IMR-90 (cell line): Measurements from ENCODE around the gene LTF. TPM values are rescaled to one million over a fixed set of nuclear protein-coding genes. Genes with fewer than 3 reads are reported as not detected.

Experiments
- ATAC-seq: fragments of 200-7000 bp; cut with Tn5 transposase; 2 replicates; pipeline ENCODE4 v1.9.1; 2020; ENCODE audit warnings: low read depth, mild to moderate bottlenecking, moderate library complexity
- BruUV-seq: library from RNA; stranded (reverse); fragments of 400-500 nt; replicated peaks from 2 replicates; lab custom pipeline; 2021; lab: Mats Ljungman, UMichigan
- CTCF ChIA-PET: fragments of 300-600 bp; formaldehyde crosslinking; extraction: SDS; loops from one replicate; lab custom pipeline; 2021; ENCODE audit warnings: antibody characterized with exemption; lab: Yijun Ruan, JAX
- POLR2A ChIA-PET: fragments of 300-600 bp; sonication (Branson Sonifier 250); formaldehyde crosslinking; loops from one replicate; lab custom pipeline; 2022; ENCODE audit warnings: antibody characterized with exemption; ENCODE audit not compliant: unreplicated experiment; lab: Charles Lee
- DNase-seq: peaks from one replicate; pipeline ENCODE4 v3.0.0; 2013
- H2AFZ ChIP-seq: replicated peaks from 2 replicates; pipeline ENCODE3; 2013; ENCODE audit warnings: low read length, mild to moderate bottlenecking; ENCODE audit not compliant: poor library complexity
- H2AK5ac ChIP-seq: 2 replicates; pipeline ENCODE4 v1.6.1; 2013; ENCODE audit warnings: low read depth, low read length, inconsistent platforms
- H2AK9ac ChIP-seq: replicated peaks from 2 replicates; pipeline ENCODE3; 2013; ENCODE audit warnings: mild to moderate bottlenecking, low read depth, low read length, moderate library complexity; ENCODE audit not compliant: poor library complexity
- H2BK120ac ChIP-seq: 2 replicates; pipeline ENCODE4 v1.6.1; 2013; ENCODE audit warnings: low read depth, low read length, inconsistent platforms
- H2BK15ac ChIP-seq: 3 replicates; pipeline ENCODE4 v1.6.1; 2013; ENCODE audit warnings: low read depth, low read length, inconsistent platforms
- H2BK20ac ChIP-seq: 2 replicates; pipeline ENCODE4 v1.6.1; 2013; ENCODE audit warnings: low read depth, mild to moderate bottlenecking, inconsistent platforms, low read length, moderate library complexity
- H2BK5ac ChIP-seq: 2 replicates; pipeline ENCODE4 v1.6.1; 2013; ENCODE audit warnings: mild to moderate bottlenecking, low read depth, low read length, inconsistent platforms; ENCODE audit not compliant: poor library complexity, severe bottlenecking
- H3K14ac ChIP-seq: replicated peaks from 2 replicates; pipeline ENCODE4 v1.6.1; 2013; ENCODE audit warnings: low read depth, low read length, inconsistent platforms
- H3K18ac ChIP-seq: 2 replicates; pipeline ENCODE4 v1.6.1; 2013; ENCODE audit warnings: low read depth, low read length, control low read depth
- H3K23ac ChIP-seq: 2 replicates; pipeline ENCODE4 v1.6.1; 2013; ENCODE audit warnings: low read depth, low read length, inconsistent platforms
- H3K27ac ChIP-seq: 2 replicates; pipeline ENCODE4 v1.5.1; 2013; ENCODE audit warnings: mild to moderate bottlenecking, control low read depth, low read length; ENCODE audit not compliant: insufficient read depth
- H3K27me3 ChIP-seq: 2 replicates; pipeline ENCODE4 v1.6.1; 2013; ENCODE audit warnings: low read length; ENCODE audit not compliant: control insufficient read depth, insufficient read depth
- H3K36me3 ChIP-seq: 2 replicates; pipeline ENCODE4 v1.6.1; 2013; ENCODE audit warnings: low read length, mixed read lengths; ENCODE audit not compliant: control insufficient read depth, insufficient read depth
- H3K4ac ChIP-seq: 2 replicates; pipeline ENCODE4 v1.6.1; 2013; ENCODE audit warnings: low read depth, low read length, inconsistent platforms
- H3K4me1 ChIP-seq: 2 replicates; pipeline ENCODE4 v1.6.1; 2013; ENCODE audit warnings: low read length, mixed read lengths; ENCODE audit not compliant: control insufficient read depth, insufficient read depth
- H3K4me2 ChIP-seq: 2 replicates; pipeline ENCODE4 v1.6.1; 2013; ENCODE audit warnings: low read depth, mild to moderate bottlenecking, control low read depth, low read length, moderate library complexity
- H3K4me3 ChIP-seq: 2 replicates; pipeline ENCODE4 v1.5.1; 2013; ENCODE audit warnings: low read depth, mild to moderate bottlenecking, control low read depth, low read length, moderate library complexity; ENCODE audit not compliant: insufficient read depth
- H3K56ac ChIP-seq: 2 replicates; pipeline ENCODE4 v1.6.1; 2013; ENCODE audit warnings: low read length, inconsistent platforms; ENCODE audit not compliant: insufficient read depth; ENCODE audit errors: extremely low read depth
- H3K79me1 ChIP-seq, 2 experiments: 2 replicates each; pipeline ENCODE4 v1.6.1; 2013; ENCODE audit warnings: low read length in 2 of 2, inconsistent platforms in 1 of 2, low read depth in 1 of 2
- H3K9ac ChIP-seq: 2 replicates; pipeline ENCODE4 v1.6.1; 2013; ENCODE audit warnings: low read depth, low read length, control low read depth
- H3K9me1 ChIP-seq: 2 replicates; pipeline ENCODE4 v1.6.1; 2013; ENCODE audit warnings: low read length, inconsistent platforms; ENCODE audit not compliant: insufficient read depth
- H3K9me3 ChIP-seq: 2 replicates; pipeline ENCODE4 v1.6.1; 2013; ENCODE audit warnings: low read length; ENCODE audit not compliant: control insufficient read depth, insufficient read depth
- H4K20me1 ChIP-seq: 2 replicates; pipeline ENCODE4 v1.6.1; 2013; ENCODE audit warnings: low read length, inconsistent platforms; ENCODE audit not compliant: insufficient read depth
- H4K5ac ChIP-seq: 2 replicates; pipeline ENCODE4 v1.6.1; 2013; ENCODE audit warnings: mild to moderate bottlenecking, low read depth, low read length, control low read depth
- H4K8ac ChIP-seq, 2 experiments: 2 replicates each; pipeline ENCODE4 v1.6.1; 2013; ENCODE audit warnings: low read depth in 2 of 2, low read length in 2 of 2, control low read depth in 1 of 2, inconsistent platforms in 1 of 2
- H4K91ac ChIP-seq: 2 replicates; pipeline ENCODE4 v1.6.1; 2013; ENCODE audit warnings: low read depth, low read length, inconsistent platforms; ENCODE audit not compliant: insufficient read depth
- BHLHE40 ChIP-seq: fragments of 150-350 bp; IDR thresholded peaks from 2 replicates; pipeline ENCODE4 v1.6.1; 2016; ENCODE audit warnings: mild to moderate bottlenecking, low read depth, low read length
- CEBPB ChIP-seq: IDR thresholded peaks from 2 replicates; pipeline ENCODE4 v1.6.1; 2012; ENCODE audit warnings: low read depth, low read length, improper control_type of control experiment
- CHD1 ChIP-seq: IDR thresholded peaks from 2 replicates; pipeline ENCODE4 v1.6.1; 2012; ENCODE audit warnings: low read depth, low read length, improper control_type of control experiment
- FOS ChIP-seq: fragments of 150-350 bp; IDR thresholded peaks from 2 replicates; pipeline ENCODE4 v1.6.1; 2016; ENCODE audit warnings: low read depth, low read length
- MAFK ChIP-seq: IDR thresholded peaks from 2 replicates; pipeline ENCODE4 v1.6.1; 2012; ENCODE audit warnings: low read depth, low read length, improper control_type of control experiment
- MAZ ChIP-seq: IDR thresholded peaks from 2 replicates; pipeline ENCODE4 v1.6.1; 2012; ENCODE audit warnings: low read depth, mild to moderate bottlenecking, low read length, improper control_type of control experiment, moderate library complexity, borderline replicate concordance
- NFE2L2 ChIP-seq: fragments of 150-350 bp; IDR thresholded peaks from 2 replicates; pipeline ENCODE4 v1.6.1; 2016; ENCODE audit warnings: low read depth, mild to moderate bottlenecking, low read length
- RAD21 ChIP-seq: IDR thresholded peaks from 2 replicates; pipeline ENCODE4 v1.6.1; 2012; ENCODE audit warnings: low read length, improper control_type of control experiment
- RCOR1 ChIP-seq: IDR thresholded peaks from 2 replicates; pipeline ENCODE4 v1.6.1; 2012; ENCODE audit warnings: mild to moderate bottlenecking, low read length, improper control_type of control experiment; ENCODE audit not compliant: insufficient replicate concordance
- RFX5 ChIP-seq: IDR thresholded peaks from 2 replicates; pipeline ENCODE4 v1.8.0; 2012; ENCODE audit warnings: low read depth, mild to moderate bottlenecking, low read length, moderate library complexity
- WGBS, 2 experiments: methylation state at CpG; one replicate each; pipeline versions ENCODE4 v1.1.5 to v1.1.7; 2013; ENCODE audit warnings: missing lambda C conversion rate in 2 of 2; ENCODE audit not compliant: insufficient read length in 1 of 2; ENCODE audit errors: extremely low coverage in 2 of 2; 5-methylcytosine and 5-hydroxymethylcytosine counted together
- dilution Hi-C: fragments of 300-500 bp; cut with HindIII; formaldehyde crosslinking; loops from one replicate; pipeline ENCODE4 v1.14.3; 2018; ENCODE audit warnings: low sequenced_read_pairs; ENCODE audit not compliant: unreplicated experiment
- in situ Hi-C: fragments of 300-500 bp; cut with MboI; formaldehyde crosslinking; loops from 3 replicates; pipeline ENCODE4 v1.14.3; 2019; ENCODE audit warnings: low sequenced_read_pairs, inconsistent platforms, mixed read lengths
- intact Hi-C: fragments of 100-400 bp; cut with micrococcal nuclease; formaldehyde crosslinking; loops from 2 replicates; pipeline ENCODE4 v1.10.0; 2022
- polyA plus RNA-seq, 3 experiments: library from polyadenylated mRNA; depleted of rRNA; stranded (reverse); fragments of >200 nt; gene quantifications; 2 replicates each; pipeline ENCODE4 v1.2.3, GENCODE V29; 2012; ENCODE audit warnings: low replicate concordance in 1 of 3
- total RNA-seq: library from RNA; depleted of rRNA; stranded (reverse); fragments of >200 nt; gene quantifications from 2 replicates; pipeline ENCODE4 v1.2.3, GENCODE V29; 2012
- TF ChIP-seq, protein P1 (sequence below): fragments of 150-350 bp; IDR thresholded peaks from 2 replicates; pipeline ENCODE4 v1.6.1; 2016; ENCODE audit warnings: low read depth, mild to moderate bottlenecking, low read length, moderate library complexity, borderline replicate concordance
- TF ChIP-seq, protein P2 (sequence below): conservative IDR thresholded peaks from 2 replicates; pipeline ENCODE4 v1.5.1; 2012; ENCODE audit warnings: mild to moderate bottlenecking, low read depth, low read length, improper control_type of control experiment

The LTF gene
- total and polyA plus RNA-seq, 2 of the 4 experiments (the other 2 are of a cell fraction) = not detected

DNA sequence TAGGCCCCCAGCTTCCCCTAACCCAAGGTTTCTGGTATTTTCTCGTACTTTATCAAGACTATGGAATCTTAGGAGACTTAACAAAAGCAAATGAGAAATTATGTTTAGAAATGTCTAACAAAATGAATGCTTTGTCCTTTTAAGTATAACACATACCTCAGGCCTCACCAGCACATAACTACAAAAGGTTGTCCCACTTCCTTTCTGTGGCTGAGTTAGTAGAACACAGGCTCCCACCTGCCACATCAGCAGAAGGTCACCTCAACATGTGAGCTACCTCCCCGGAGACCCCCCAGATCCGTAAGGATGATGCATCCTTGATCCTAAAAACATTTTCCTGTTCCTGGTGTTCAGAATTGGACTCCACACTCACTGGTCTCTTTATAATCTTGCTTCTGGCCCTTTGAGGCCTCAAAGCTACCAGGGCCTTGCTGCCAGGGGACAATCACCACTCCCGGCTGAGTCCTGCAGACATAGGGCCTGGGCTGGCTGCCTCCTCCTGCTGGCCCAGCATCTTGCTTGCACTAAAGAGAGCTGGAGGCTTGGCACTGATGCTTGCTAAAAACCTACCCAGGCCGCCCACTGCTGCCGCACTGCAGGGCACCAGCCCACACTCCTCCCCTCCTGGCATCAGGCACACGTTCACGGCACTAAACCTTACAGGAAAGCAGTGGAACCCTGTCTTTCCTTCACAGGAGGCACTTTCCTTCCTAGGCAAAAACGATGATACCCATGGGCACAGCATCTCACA is 54.8 kb downstream of the LTF start:
- intact Hi-C loops (no loop called here), in situ Hi-C loops (no loop called here), dilution Hi-C loops (no loop called here)
- Histone ChIP-seq H2AK5ac (no peak overlapping the region), H3K9me3 (no peaks in the 10 kb centered on the region), H2AK9ac (no peak overlapping the region), H3K4me2 (no peak overlapping the region), H2BK20ac (no peak overlapping the region), H3K14ac (no peak overlapping the region), H2BK15ac (no peak overlapping the region), H3K9ac (no peak overlapping the region), H3K4me3 (no peak overlapping the region), H2AFZ (no peak overlapping the region), H4K5ac (no peak overlapping the region), H2BK120ac (no peak overlapping the region), H3K27me3 (no peaks in the 10 kb centered on the region), H4K20me1 (no peaks in the 10 kb centered on the region), H3K79me1 (peaks cover 0 to 4% of the 10 kb centered on the region in 2 experiments; a peak in 1 of 4 replicates), H3K4me1 (peaks cover 20% of the 10 kb centered on the region), H3K4ac (no peak overlapping the region), H3K18ac (no peak overlapping the region), H3K9me1 (peaks cover 8% of the 10 kb centered on the region), H3K23ac (no peak overlapping the region), H4K91ac (no peak overlapping the region), H4K8ac (no peak overlapping the region), H3K36me3 (no peaks in the 10 kb centered on the region), H2BK5ac (no peak overlapping the region), H3K27ac (no peak overlapping the region), H3K56ac (no peak overlapping the region)
- BruUV-seq = no TSS peak
- WGBS, 2 experiments = 94% methylated on average over 2 of the region's 9 CpGs; no CpG with 5 or more reads in 1 of the 2 experiments
- TF ChIP-seq RFX5 = no peak
- no peak for TF ChIP-seq CHD1
- TF ChIP-seq, protein P1, sequence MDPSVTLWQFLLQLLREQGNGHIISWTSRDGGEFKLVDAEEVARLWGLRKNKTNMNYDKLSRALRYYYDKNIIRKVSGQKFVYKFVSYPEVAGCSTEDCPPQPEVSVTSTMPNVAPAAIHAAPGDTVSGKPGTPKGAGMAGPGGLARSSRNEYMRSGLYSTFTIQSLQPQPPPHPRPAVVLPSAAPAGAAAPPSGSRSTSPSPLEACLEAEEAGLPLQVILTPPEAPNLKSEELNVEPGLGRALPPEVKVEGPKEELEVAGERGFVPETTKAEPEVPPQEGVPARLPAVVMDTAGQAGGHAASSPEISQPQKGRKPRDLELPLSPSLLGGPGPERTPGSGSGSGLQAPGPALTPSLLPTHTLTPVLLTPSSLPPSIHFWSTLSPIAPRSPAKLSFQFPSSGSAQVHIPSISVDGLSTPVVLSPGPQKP = no peak
- TF ChIP-seq, protein P2, sequence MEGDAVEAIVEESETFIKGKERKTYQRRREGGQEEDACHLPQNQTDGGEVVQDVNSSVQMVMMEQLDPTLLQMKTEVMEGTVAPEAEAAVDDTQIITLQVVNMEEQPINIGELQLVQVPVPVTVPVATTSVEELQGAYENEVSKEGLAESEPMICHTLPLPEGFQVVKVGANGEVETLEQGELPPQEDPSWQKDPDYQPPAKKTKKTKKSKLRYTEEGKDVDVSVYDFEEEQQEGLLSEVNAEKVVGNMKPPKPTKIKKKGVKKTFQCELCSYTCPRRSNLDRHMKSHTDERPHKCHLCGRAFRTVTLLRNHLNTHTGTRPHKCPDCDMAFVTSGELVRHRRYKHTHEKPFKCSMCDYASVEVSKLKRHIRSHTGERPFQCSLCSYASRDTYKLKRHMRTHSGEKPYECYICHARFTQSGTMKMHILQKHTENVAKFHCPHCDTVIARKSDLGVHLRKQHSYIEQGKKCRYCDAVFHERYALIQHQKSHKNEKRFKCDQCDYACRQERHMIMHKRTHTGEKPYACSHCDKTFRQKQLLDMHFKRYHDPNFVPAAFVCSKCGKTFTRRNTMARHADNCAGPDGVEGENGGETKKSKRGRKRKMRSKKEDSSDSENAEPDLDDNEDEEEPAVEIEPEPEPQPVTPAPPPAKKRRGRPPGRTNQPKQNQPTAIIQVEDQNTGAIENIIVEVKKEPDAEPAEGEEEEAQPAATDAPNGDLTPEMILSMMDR = no peak
- no peak for TF ChIP-seq BHLHE40
- no peak for TF ChIP-seq NFE2L2
- TF ChIP-seq FOS = no peak
- no peak for TF ChIP-seq CEBPB
- TF ChIP-seq RAD21 = no peak
- no peak for TF ChIP-seq MAZ
- no peak for TF ChIP-seq RCOR1
- TF ChIP-seq MAFK = no peak
- POLR2A ChIA-PET = no interaction called here
- CTCF ChIA-PET = interaction anchor here (0.9 kb wide), 1 partner anchor 10 kb away, joined by 4 read pairs; no protein-coding TSS in a partner anchor
- DNase-seq = no peak
- no peak for ATAC-seq
